Measurements from ENCODE around the gene SLC49A3. TPM values are rescaled to one million over a fixed set of nuclear protein-coding genes. Genes with fewer than 3 reads are reported as not detected.

The SLC49A3 gene
- total and polyA plus RNA-seq, 2 of the 4 experiments (the other 2 are of a cell fraction): under 0.01 to 0.32 TPM

GRCh38 chr4:666436-666810, 22.5 kb downstream of the SLC49A3 start:
- CTCF ChIA-PET: no interaction called here
- Histone ChIP-seq H3K27me3 (ENCODE audit: control insufficient read depth, insufficient read depth, low read length) (peaks cover 4% of the 10 kb centered on the region; the same call in 1 of the 2 replicates), H2AK5ac (ENCODE audit: low read depth, low read length) (no peak overlapping the region), H3K9ac (ENCODE audit: low read depth, low read length) (no peak overlapping the region), H4K20me1 (ENCODE audit: insufficient read depth, low read length) (no peaks in the 10 kb centered on the region), H3K36me3 (ENCODE audit: control insufficient read depth, insufficient read depth, low read length) (peaks cover 5% of the 10 kb centered on the region; the same call in 1 of the 2 replicates), H4K91ac (ENCODE audit: insufficient read depth, low read depth, low read length) (no peak overlapping the region), H4K8ac (ENCODE audit: low read depth in 2 of 2, low read length in 2 of 2) (no peak overlapping the region), H3K4me2 (ENCODE audit: low read depth, low read length) (no peak overlapping the region), H2BK15ac (ENCODE audit: low read depth, low read length) (no peak overlapping the region), H3K9me3 (ENCODE audit: control insufficient read depth, insufficient read depth, low read length) (no peaks in the 10 kb centered on the region; the same call in 1 of the 2 replicates), H3K4me3 (ENCODE audit: insufficient read depth, low read depth, low read length) (no peak overlapping the region), H3K4me1 (ENCODE audit: control insufficient read depth, insufficient read depth, low read length) (no peaks in the 10 kb centered on the region), H3K27ac (ENCODE audit: insufficient read depth, low read length) (no peak overlapping the region), H3K79me1 (ENCODE audit: low read depth in 1 of 2, low read length in 2 of 2) (no peaks in the 10 kb centered on the region), H2BK5ac (ENCODE audit: low read depth, low read length, poor library complexity, severe bottlenecking) (no peak overlapping the region), H2BK20ac (ENCODE audit: low read depth, low read length) (no peak overlapping the region), H2AK9ac (replicated peaks; ENCODE audit: low read depth, low read length, poor library complexity) (no peak overlapping the region), H2AFZ (replicated peaks; ENCODE audit: low read length, poor library complexity) (no peak overlapping the region), H3K18ac (ENCODE audit: low read depth, low read length) (no peak overlapping the region), H3K23ac (ENCODE audit: low read depth, low read length) (no peak overlapping the region), H3K9me1 (ENCODE audit: insufficient read depth, low read length) (0 out of 2 replicates have a peak, but pooled peaks cover 3% of the 10 kb centered on the region), H3K4ac (ENCODE audit: low read depth, low read length) (no peak overlapping the region), H2BK120ac (ENCODE audit: low read depth, low read length) (no peak overlapping the region), H3K56ac (ENCODE audit: extremely low read depth, insufficient read depth, low read length) (no peak overlapping the region), H3K14ac (replicated peaks; ENCODE audit: low read depth, low read length) (no peak overlapping the region), H4K5ac (ENCODE audit: low read depth, low read length) (no peak overlapping the region)
- dilution Hi-C loops (cut with HindIII; ENCODE audit: low sequenced_read_pairs, unreplicated experiment): no loop called here
- no peak; the same call in 1 of the 2 replicates for ATAC-seq (ENCODE audit: low read depth)
- DNase-seq: no peak
- POLR2A ChIA-PET (ENCODE audit: unreplicated experiment): no interaction called here
- WGBS, 2 experiments (ENCODE audit: extremely low coverage in 2 of 2, insufficient read length in 1 of 2): 83% methylated on average over 1 of the region's 22 CpGs; no CpG with 5 or more reads in 1 of the 2 experiments
- in situ Hi-C loops (cut with MboI; ENCODE audit: low sequenced_read_pairs): no loop called here
- BruUV-seq (replicated peaks): no TSS peak
- TF ChIP-seq RCOR1 (IDR thresholded peaks at IDR 0.05; ENCODE audit: insufficient replicate concordance, low read length): no peak
- TF ChIP-seq BHLHE40 (IDR thresholded peaks at IDR 0.05; ENCODE audit: low read depth, low read length): no peak
- TF ChIP-seq CTCF (conservative IDR thresholded peaks at IDR 0.05; ENCODE audit: low read depth, low read length): no peak
- TF ChIP-seq CEBPB (IDR thresholded peaks at IDR 0.05; ENCODE audit: low read depth, low read length): no peak
- TF ChIP-seq MXI1 (IDR thresholded peaks at IDR 0.05; ENCODE audit: borderline replicate concordance, low read depth, low read length): no peak
- TF ChIP-seq MAFK (IDR thresholded peaks at IDR 0.05; ENCODE audit: low read depth, low read length): no peak
- TF ChIP-seq ELK1 (IDR thresholded peaks at IDR 0.05; ENCODE audit: borderline replicate concordance, low read depth, low read length): no peak
- TF ChIP-seq RFX5 (IDR thresholded peaks at IDR 0.05; ENCODE audit: low read depth, low read length): no peak
- no peak for TF ChIP-seq FOS (IDR thresholded peaks at IDR 0.05; ENCODE audit: low read depth, low read length)
- no peak for TF ChIP-seq RAD21 (IDR thresholded peaks at IDR 0.05; ENCODE audit: low read length)
- TF ChIP-seq NFE2L2 (IDR thresholded peaks at IDR 0.05; ENCODE audit: low read depth, low read length): no peak
- TF ChIP-seq POLR2A (IDR thresholded peaks at IDR 0.05; ENCODE audit: low read depth, low read length): no peak
- no peak for TF ChIP-seq SMC3 (IDR thresholded peaks at IDR 0.05; ENCODE audit: low read depth, low read length)
- no peak for TF ChIP-seq MAZ (IDR thresholded peaks at IDR 0.05; ENCODE audit: borderline replicate concordance, low read depth, low read length)
- TF ChIP-seq CHD1 (IDR thresholded peaks at IDR 0.05; ENCODE audit: low read depth, low read length): no peak
- no peak for TF ChIP-seq USF2 (IDR thresholded peaks at IDR 0.05; ENCODE audit: low read depth, low read length)
- intact Hi-C loops (cut with micrococcal nuclease): no loop called here
